Neutrophil (primary cell): Measurements from ENCODE around the gene FES.

Experiments used
- H3K27ac ChIP-seq: fragments of 200-600 bp; sonication (generic); 2 replicates; pipeline ENCODE4 v1.5.1; 2016; ENCODE audit warnings: mild to moderate bottlenecking, moderate library complexity
- H3K27me3 ChIP-seq: fragments of 200-600 bp; sonication (generic); 2 replicates; pipeline ENCODE4 v1.6.0; 2016; ENCODE audit warnings: mild to moderate bottlenecking
- H3K36me3 ChIP-seq: fragments of 200-600 bp; sonication (generic); 2 replicates; pipeline ENCODE4 v1.5.1; 2017
- H3K4me1 ChIP-seq, 2 experiments: fragments of 200-600 bp in 1 of 2; sonication (generic) in 1 of 2; 1 replicate in 1 of 2; 2 replicates in 1 of 2; pipeline versions ENCODE4 v1.5.1 to v1.6.1; 2013 to 2016; ENCODE audit warnings: low read depth in 1 of 2, low read length in 1 of 2, mild to moderate bottlenecking in 1 of 2, moderate library complexity in 1 of 2; ENCODE audit not compliant: control insufficient read depth in 1 of 2, insufficient read depth in 1 of 2
- H3K4me3 ChIP-seq, 2 experiments: fragments of 200-600 bp in 1 of 2; sonication (generic) in 1 of 2; 1 replicate in 1 of 2; 2 replicates in 1 of 2; pipeline ENCODE4 v1.5.1; 2013 to 2016; ENCODE audit warnings: low read depth in 1 of 2, low read length in 1 of 2, mild to moderate bottlenecking in 1 of 2, moderate library complexity in 1 of 2
- H3K9me3 ChIP-seq: fragments of 200-600 bp; sonication (generic); 2 replicates; pipeline ENCODE4 v1.5.1; 2016
- CTCF ChIP-seq: fragments of 200-600 bp; sonication (generic); IDR thresholded peaks from 2 replicates; pipeline ENCODE4 v1.5.1; 2016; ENCODE audit warnings: antibody characterized with exemption

Gene FES

GRCh38 chr15:90883976-90884718 is at the start of gene FES:
TSS of gene FES (plus strand) at chr15:90884504. CDS start at chr15:90885046, 542 bp downstream.
- Histone ChIP-seq H3K27ac (peak within 1 kb of the TSS; percentile 95), H3K27me3 (no peaks in the 10 kb centered on the region), H3K4me3 (peak within 1 kb of the TSS; percentile 96 to 100), H3K36me3 (peaks cover 70% of the 10 kb centered on the region), H3K9me3 (no peaks in the 10 kb centered on the region), H3K4me1 (peaks cover 37 to 42% of the 10 kb centered on the region in 2 experiments)
- TF ChIP-seq CTCF: no peak

GRCh38 chr15:90834626-90835025 is 49.7 kb upstream of the FES start:
- Histone ChIP-seq H3K27me3 (no peaks in the 10 kb centered on the region), H3K36me3 (no peaks in the 10 kb centered on the region), H3K4me1 (peaks cover 44 to 49% of the 10 kb centered on the region in 2 experiments), H3K27ac (no peak overlapping the region), H3K9me3 (no peaks in the 10 kb centered on the region), H3K4me3 (no peak overlapping the region)
- no peak for TF ChIP-seq CTCF

GRCh38 chr15:90836296-90836871 is 47.9 kb upstream of the FES start:
- H3K27me3 ChIP-seq: no peaks in the 10 kb centered on the region
- H3K9me3 ChIP-seq: no peaks in the 10 kb centered on the region
- H3K4me3 ChIP-seq: no peak overlapping the region
- peaks cover 42 to 47% of the 10 kb centered on the region in 2 experiments for H3K4me1 ChIP-seq
- H3K27ac ChIP-seq: no peak overlapping the region
- no peak for TF ChIP-seq CTCF
- no peaks in the 10 kb centered on the region for H3K36me3 ChIP-seq

- Histone ChIP-seq H3K27me3 (no peaks in the 10 kb centered on the region), H3K36me3 (no peaks in the 10 kb centered on the region), H3K4me3 (no peak overlapping the region), H3K27ac (no peak overlapping the region), H3K4me1 (peaks cover 38 to 40% of the 10 kb centered on the region in 2 experiments), H3K9me3 (no peaks in the 10 kb centered on the region)
- TF ChIP-seq CTCF: no peak
These were observed 47.2 kb upstream of the FES start for GRCh38 chr15:90837094-90837493.

- TF ChIP-seq CTCF: no peak
- H3K27me3 ChIP-seq: no peaks in the 10 kb centered on the region
- H3K4me3 ChIP-seq: no peak overlapping the region
- H3K36me3 ChIP-seq: no peaks in the 10 kb centered on the region
- peaks cover 33 to 34% of the 10 kb centered on the region in 2 experiments for H3K4me1 ChIP-seq
- no peaks in the 10 kb centered on the region for H3K9me3 ChIP-seq
- H3K27ac ChIP-seq: no peak overlapping the region
These were observed 46.2 kb upstream of the FES start for GRCh38 chr15:90838139-90838538.
